ENCODE data around the gene SF3B4.
A peak's percentile ranks its signal among the peaks of the same experiment; 100 is the strongest.

The SF3B4 gene

GRCh38 chr1:149883598-149884247, 43.9 kb downstream of the SF3B4 start:
- TF ChIP-seq Cebpa-rat (IDR thresholded peaks at IDR 0.05), result no peak
- Histone ChIP-seq H3K9ac (no peak overlapping the region; the same call in 1 of the 2 replicates), H4K20me1 (peaks cover 35% of the 10 kb centered on the region), H3K27ac (no peak overlapping the region), H3K4me1 (peaks cover 26% of the 10 kb centered on the region), H3K27me3 (no peaks in the 10 kb centered on the region), H3K4me3 (peak overlapping the region; percentile 77; the same call in 1 of the 2 replicates), H3K36me3 (no peaks in the 10 kb centered on the region), H3K9me3 (no peaks in the 10 kb centered on the region), H3K4me2 (peak overlapping the region; percentile 90)

- Histone ChIP-seq H3K9me3 (no peaks in the 10 kb centered on the region), H3K4me3 (no peak overlapping the region), H3K9ac (no peak overlapping the region), H3K4me2 (no peak overlapping the region), H3K27ac (no peak overlapping the region), H3K4me1 (peaks cover 25% of the 10 kb centered on the region), H4K20me1 (peaks cover 35% of the 10 kb centered on the region), H3K36me3 (no peaks in the 10 kb centered on the region), H3K27me3 (no peaks in the 10 kb centered on the region)
- TF ChIP-seq Cebpa-rat (IDR thresholded peaks at IDR 0.05), result no peak
Measured at GRCh38 chr1:149881876-149882275, 45.7 kb downstream of the SF3B4 start.

DNA sequence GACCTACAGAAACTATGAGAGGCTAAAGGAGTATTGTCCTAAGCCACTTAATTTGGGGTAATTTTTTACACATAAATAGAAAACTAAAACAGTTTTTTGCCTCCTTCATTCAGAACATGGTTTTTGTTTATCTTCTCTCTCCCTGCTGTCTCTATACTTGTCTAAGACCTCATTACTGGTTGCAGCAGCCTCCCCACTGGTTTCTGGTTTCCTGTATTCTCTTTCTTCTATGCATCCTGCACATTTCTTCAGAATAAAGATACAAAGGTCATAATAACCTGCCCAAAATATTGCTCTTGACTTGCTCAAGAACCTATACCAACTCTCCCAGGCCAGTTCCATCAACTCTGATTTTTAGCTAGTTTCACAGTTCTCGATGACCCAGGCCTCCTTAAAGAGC, 48.0 kb downstream of the SF3B4 start:
- no peak overlapping the region for H3K9ac ChIP-seq
- H3K4me2 ChIP-seq, result no peak overlapping the region
- TF ChIP-seq Cebpa-rat (IDR thresholded peaks at IDR 0.05), result no peak
- no peaks in the 10 kb centered on the region for H3K9me3 ChIP-seq
- H4K20me1 ChIP-seq, result peaks cover 17% of the 10 kb centered on the region
- H3K4me3 ChIP-seq, result no peak overlapping the region
- no peaks in the 10 kb centered on the region for H3K36me3 ChIP-seq
- H3K27ac ChIP-seq, result no peak overlapping the region
- H3K4me1 ChIP-seq, result peaks cover 19% of the 10 kb centered on the region
- H3K27me3 ChIP-seq, result no peaks in the 10 kb centered on the region

DNA sequence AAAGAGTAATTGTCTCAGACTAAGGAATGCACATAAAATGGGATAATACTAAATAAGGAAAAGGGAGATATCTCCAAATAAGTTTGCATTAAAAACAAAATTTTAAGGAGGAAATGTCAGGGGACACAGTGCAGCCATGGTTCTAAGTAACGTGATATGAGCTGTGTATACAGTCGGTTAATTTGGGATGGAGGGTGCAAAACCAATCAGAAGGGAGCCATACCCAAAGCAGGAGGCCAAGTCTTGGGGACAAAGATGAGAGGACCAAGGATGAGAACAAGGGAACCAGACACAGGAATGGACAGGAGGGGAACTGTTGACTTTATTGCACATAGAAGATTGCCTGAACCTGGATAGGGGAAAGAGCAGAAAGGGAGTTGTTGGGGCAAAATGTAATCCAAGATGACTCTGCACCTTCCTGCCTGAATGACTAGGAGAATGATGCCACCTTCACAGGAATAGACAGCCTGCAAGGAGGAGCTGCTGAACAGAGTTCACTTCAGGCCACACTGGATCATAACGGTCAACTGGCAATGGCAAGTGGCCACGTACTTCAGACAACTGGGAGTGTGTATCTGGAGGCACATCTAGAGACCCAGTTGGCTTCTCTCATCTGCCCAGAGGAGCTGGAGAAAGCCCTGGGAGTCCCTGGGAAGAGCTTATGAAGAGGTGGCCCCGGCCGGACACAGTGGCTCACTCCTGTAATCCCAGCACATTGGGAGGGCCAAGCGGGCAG, 50.2 kb downstream of the SF3B4 start:
- Histone ChIP-seq H3K27me3 (no peaks in the 10 kb centered on the region), H3K4me3 (no peak overlapping the region), H3K36me3 (no peaks in the 10 kb centered on the region), H3K27ac (no peak overlapping the region), H3K4me1 (peaks cover 8% of the 10 kb centered on the region; the same call in 1 of the 2 replicates), H4K20me1 (peaks cover 6% of the 10 kb centered on the region; the same call in 1 of the 2 replicates), H3K9me3 (no peaks in the 10 kb centered on the region), H3K9ac (no peak overlapping the region), H3K4me2 (no peak overlapping the region)
- TF ChIP-seq Cebpa-rat (IDR thresholded peaks at IDR 0.05), result no peak
